Fibroblast of lung (primary cell): ENCODE measurements around the gene IVL.

Experiments used
- EZH2 ChIP-seq: IDR thresholded peaks from 2 replicates; pipeline ENCODE4 v1.5.1; 2012; ENCODE audit warnings: low read length, control low read depth, mild to moderate bottlenecking; ENCODE audit errors: missing control alignments
- TF ChIP-seq, protein P1 (sequence below), 2 donors: IDR thresholded peaks in 1 of 2; conservative IDR thresholded peaks in 1 of 2; 1 replicate in 1 of 2; 2 replicates in 1 of 2; pipeline ENCODE4 v1.5.1; 2011 to 2012; ENCODE audit warnings: low read length in 2 of 2, control low read depth in 1 of 2, inconsistent platforms in 1 of 2, low read depth in 1 of 2, mild to moderate bottlenecking in 1 of 2

DNA sequence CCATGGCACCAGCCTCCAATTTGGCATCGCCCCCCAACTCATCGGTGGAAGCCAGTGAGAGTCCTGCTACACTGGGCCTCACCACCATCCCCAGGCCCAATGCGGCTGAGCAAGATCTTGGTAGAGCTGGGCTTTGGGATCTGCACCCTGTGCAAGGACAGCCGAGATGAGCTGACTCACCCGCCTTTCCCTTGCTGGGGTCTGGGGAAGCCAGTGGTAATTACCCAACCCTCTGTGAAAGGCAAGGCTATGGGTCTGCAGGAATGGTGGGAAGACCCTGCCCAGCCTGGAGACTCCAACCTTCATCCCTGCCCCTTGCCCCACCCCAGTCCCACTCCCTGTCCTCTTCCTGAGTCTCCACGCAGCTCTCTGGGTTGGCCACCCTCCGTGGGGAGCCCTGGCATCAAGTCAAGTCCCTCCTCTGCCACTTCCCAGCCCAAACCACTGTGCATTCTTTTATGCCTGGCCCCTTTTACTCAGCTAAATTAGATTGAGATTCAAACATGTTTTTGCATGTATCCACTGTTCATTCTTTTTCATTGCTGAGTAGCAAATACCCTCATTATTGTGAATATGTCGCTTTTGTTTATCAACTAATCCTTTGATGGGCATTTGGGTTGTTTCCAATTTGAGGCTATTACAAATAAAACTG, 21.5 kb upstream of the IVL start:
- TF ChIP-seq, protein P1, sequence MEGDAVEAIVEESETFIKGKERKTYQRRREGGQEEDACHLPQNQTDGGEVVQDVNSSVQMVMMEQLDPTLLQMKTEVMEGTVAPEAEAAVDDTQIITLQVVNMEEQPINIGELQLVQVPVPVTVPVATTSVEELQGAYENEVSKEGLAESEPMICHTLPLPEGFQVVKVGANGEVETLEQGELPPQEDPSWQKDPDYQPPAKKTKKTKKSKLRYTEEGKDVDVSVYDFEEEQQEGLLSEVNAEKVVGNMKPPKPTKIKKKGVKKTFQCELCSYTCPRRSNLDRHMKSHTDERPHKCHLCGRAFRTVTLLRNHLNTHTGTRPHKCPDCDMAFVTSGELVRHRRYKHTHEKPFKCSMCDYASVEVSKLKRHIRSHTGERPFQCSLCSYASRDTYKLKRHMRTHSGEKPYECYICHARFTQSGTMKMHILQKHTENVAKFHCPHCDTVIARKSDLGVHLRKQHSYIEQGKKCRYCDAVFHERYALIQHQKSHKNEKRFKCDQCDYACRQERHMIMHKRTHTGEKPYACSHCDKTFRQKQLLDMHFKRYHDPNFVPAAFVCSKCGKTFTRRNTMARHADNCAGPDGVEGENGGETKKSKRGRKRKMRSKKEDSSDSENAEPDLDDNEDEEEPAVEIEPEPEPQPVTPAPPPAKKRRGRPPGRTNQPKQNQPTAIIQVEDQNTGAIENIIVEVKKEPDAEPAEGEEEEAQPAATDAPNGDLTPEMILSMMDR (conservative IDR thresholded peaks at IDR 0.05 in 1 of 2, IDR thresholded peaks at IDR 0.05 in 1 of 2; ENCODE audit: low read depth in 1 of 2, low read length in 2 of 2) = no peak
- no peak for TF ChIP-seq EZH2
